ENCODE measurements around the gene SHROOM2.

- no peak for TF ChIP-seq POLR2A (IDR thresholded peaks at IDR 0.05; ENCODE audit: low read length)
- TF ChIP-seq GATA1 (IDR thresholded peaks at IDR 0.05; ENCODE audit: low read depth, low read length) = no peak
Observed at GRCh38 chrX:9935436-9935835, 149.2 kb downstream of the SHROOM2 start.
